Neural cell (in vitro differentiated cells): ENCODE results near the gene FBXO7. TPM values are rescaled to one million over a fixed set of nuclear protein-coding genes. Genes with fewer than 3 reads are reported as not detected.

Experiments
- H2AFZ ChIP-seq: fragments of 200-600, 300-800 bp; sonication (generic), shearing (Covaris generic); 2 replicates; pipeline ENCODE4 v1.6.0; 2014; ENCODE audit warnings: low read depth, mild to moderate bottlenecking, antibody characterized with exemption, low read length, moderate library complexity
- H3F3A ChIP-seq: fragments of 200-600 bp; shearing (Covaris generic); 2 replicates; pipeline ENCODE4 v1.6.1; 2016; ENCODE audit warnings: mild to moderate bottlenecking, moderate library complexity, mixed read lengths, antibody characterized with exemption, low read length; ENCODE audit not compliant: insufficient read depth, poor library complexity, severe bottlenecking
- H3K27ac ChIP-seq: fragments of 200-600, 300-800 bp; sonication (generic), shearing (Covaris generic); 2 replicates; pipeline ENCODE4 v1.5.1; 2014; ENCODE audit warnings: mild to moderate bottlenecking, low read length, moderate library complexity
- H3K27me3 ChIP-seq: fragments of 300-800, 200-600 bp; sonication (generic), shearing (Covaris generic); 2 replicates; pipeline ENCODE4 v1.6.0; 2014; ENCODE audit warnings: mild to moderate bottlenecking, low read depth, low read length, moderate library complexity; ENCODE audit not compliant: insufficient read depth
- H3K36me3 ChIP-seq: fragments of 300-800, 200-600 bp; sonication (generic), shearing (Covaris generic); 2 replicates; pipeline ENCODE4 v1.5.1; 2014; ENCODE audit warnings: mild to moderate bottlenecking, antibody characterized with exemption, low read length, moderate library complexity; ENCODE audit not compliant: insufficient read depth
- H3K4me2 ChIP-seq: fragments of 300-800, 200-600 bp; sonication (generic), shearing (Covaris generic); 2 replicates; pipeline ENCODE4 v1.6.0; 2014; ENCODE audit warnings: mild to moderate bottlenecking, low read length
- H3K4me3 ChIP-seq: fragments of 300-800, 200-600 bp; sonication (generic), shearing (Covaris generic); 2 replicates; pipeline ENCODE4 v1.5.1; 2014; ENCODE audit warnings: mild to moderate bottlenecking, low read length, moderate library complexity
- H3K79me2 ChIP-seq: fragments of 200-600 bp; shearing (Covaris generic); replicated peaks from 2 replicates; pipeline ENCODE4 v1.6.0; 2014; ENCODE audit warnings: mild to moderate bottlenecking, low read length, moderate library complexity; ENCODE audit not compliant: insufficient read depth
- H3K9ac ChIP-seq: fragments of 300-800, 200-600 bp; sonication (generic), shearing (Covaris generic); 2 replicates; pipeline ENCODE4 v1.6.1; 2016; ENCODE audit warnings: mild to moderate bottlenecking, low read length, mixed read lengths
- H3K9me2 ChIP-seq: fragments of 200-600 bp; shearing (Covaris generic); 2 replicates; pipeline ENCODE4 v1.6.1; 2016; ENCODE audit warnings: mild to moderate bottlenecking, low read length, mixed read lengths; ENCODE audit not compliant: insufficient read depth
- H3K9me3 ChIP-seq: fragments of 200-600, 300-800 bp; sonication (generic), shearing (Covaris generic); 2 replicates; pipeline ENCODE4 v1.6.1; 2016; ENCODE audit warnings: mild to moderate bottlenecking, mixed run types, low read length, moderate library complexity, mixed read lengths
- H4K20me1 ChIP-seq: fragments of 200-600 bp; shearing (Covaris generic); 2 replicates; pipeline ENCODE4 v1.6.1; 2016; ENCODE audit warnings: mild to moderate bottlenecking, mixed run types; ENCODE audit not compliant: insufficient read depth
- EP300 ChIP-seq: fragments of 450-650 bp; conservative IDR thresholded peaks from 2 replicates; pipeline ENCODE4 v1.6.1; 2014; ENCODE audit warnings: antibody characterized with exemption, mild to moderate bottlenecking, moderate library complexity; ENCODE audit not compliant: poor library complexity, severe bottlenecking
- EZH2 ChIP-seq: fragments of 200-600, 300-800 bp; shearing (Covaris generic), sonication (generic); IDR thresholded peaks from 2 replicates; pipeline ENCODE4 v1.6.1; 2014; ENCODE audit warnings: antibody characterized with exemption, low read length, borderline replicate concordance, mild to moderate bottlenecking; ENCODE audit not compliant: insufficient read depth, poor library complexity, severe bottlenecking
- MXI1 ChIP-seq: fragments of 450-650 bp; conservative IDR thresholded peaks from 2 replicates; pipeline ENCODE4 v1.6.1; 2014; ENCODE audit warnings: antibody characterized with exemption, mild to moderate bottlenecking; ENCODE audit not compliant: poor library complexity, severe bottlenecking
- POLR2AphosphoS5 ChIP-seq: IDR thresholded peaks from 2 replicates; pipeline ENCODE4 v1.6.1; 2012
- RAD21 ChIP-seq: fragments of 450-650 bp; conservative IDR thresholded peaks from 2 replicates; pipeline ENCODE4 v1.6.1; 2014; ENCODE audit warnings: antibody characterized with exemption, mild to moderate bottlenecking, moderate library complexity
- SMC3 ChIP-seq: fragments of 450-650 bp; conservative IDR thresholded peaks from 2 replicates; pipeline ENCODE4 v1.6.1; 2014; ENCODE audit warnings: antibody characterized with exemption, mild to moderate bottlenecking, moderate library complexity; ENCODE audit not compliant: poor library complexity
- TAF1 ChIP-seq: IDR thresholded peaks from 2 replicates; pipeline ENCODE4 v1.6.1; 2012; ENCODE audit warnings: low read depth
- polyA plus RNA-seq: library from polyadenylated mRNA; depleted of rRNA; stranded (reverse); fragments of >200 nt; gene quantifications from 2 replicates; pipeline ENCODE4 v1.2.3, GENCODE V29; 2014
- TF ChIP-seq, protein P1 (sequence below): IDR thresholded peaks from 2 replicates; pipeline ENCODE4 v1.6.1; 2012; ENCODE audit warnings: borderline replicate concordance
- TF ChIP-seq, protein P2 (sequence below): fragments of 450-650 bp; IDR thresholded peaks from 2 replicates; pipeline ENCODE4 v1.5.1; 2014; ENCODE audit warnings: antibody characterized with exemption, mild to moderate bottlenecking, moderate library complexity; ENCODE audit not compliant: poor library complexity, severe bottlenecking

The FBXO7 gene
- polyA plus RNA-seq, 1 donor from 2014 or later: 51.2 TPM

DNA sequence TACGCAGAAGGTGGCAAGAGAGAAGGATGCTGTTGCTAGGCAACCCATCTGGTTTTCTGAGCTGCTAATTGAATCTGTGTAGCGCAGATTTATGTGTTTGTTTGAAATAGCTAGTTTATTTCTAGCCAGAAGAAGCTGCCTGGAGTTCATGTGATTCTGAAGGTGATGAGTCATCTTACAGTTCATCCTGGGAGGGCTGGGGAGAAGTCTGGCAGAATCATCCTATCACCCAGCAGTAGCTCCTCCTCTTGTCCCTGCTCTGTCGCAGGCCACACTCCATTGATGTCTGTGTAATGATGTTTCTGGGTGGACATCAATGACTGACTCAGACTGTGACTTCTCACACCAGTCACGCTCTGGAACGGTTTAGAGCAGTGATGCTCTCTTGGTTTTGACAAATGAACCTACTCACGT lies 4.8 kb upstream of the FBXO7 start:
- Histone ChIP-seq H3K9ac (no peak overlapping the region), H3K4me3 (peak overlapping the region; percentile 20), H2AFZ (no peak overlapping the region)

DNA sequence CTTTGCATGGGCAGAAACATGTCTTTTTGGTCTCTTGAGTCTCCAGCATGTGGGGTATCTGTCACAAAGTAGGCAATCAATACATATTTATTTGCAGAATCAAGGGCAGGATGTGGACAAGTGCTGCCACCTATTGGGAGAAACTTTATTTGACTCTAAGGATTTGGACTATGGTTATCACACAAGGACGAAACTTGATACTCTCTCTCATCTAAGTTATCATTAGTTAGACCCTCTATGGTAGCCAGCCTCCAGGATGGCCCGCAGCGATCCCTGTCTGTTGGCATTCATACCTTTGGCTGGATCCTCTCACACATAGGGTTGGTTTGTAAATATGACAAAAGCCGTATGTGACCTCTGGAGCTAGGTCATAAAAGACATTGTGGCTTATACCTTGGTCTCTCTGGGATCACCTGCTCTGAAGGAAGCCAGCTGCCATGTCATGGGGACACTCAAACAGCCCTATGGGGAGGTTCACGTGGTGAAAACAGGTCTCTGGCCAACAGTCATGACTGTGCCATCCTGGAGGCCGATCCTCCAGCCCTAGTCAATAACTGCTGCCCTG lies 1.1 kb upstream of the FBXO7 start:
- TF ChIP-seq TAF1: no peak
- peak; percentile 76 for TF ChIP-seq SMC3
- no peak for TF ChIP-seq EP300
- no peak for TF ChIP-seq POLR2AphosphoS5
- TF ChIP-seq, protein P1, sequence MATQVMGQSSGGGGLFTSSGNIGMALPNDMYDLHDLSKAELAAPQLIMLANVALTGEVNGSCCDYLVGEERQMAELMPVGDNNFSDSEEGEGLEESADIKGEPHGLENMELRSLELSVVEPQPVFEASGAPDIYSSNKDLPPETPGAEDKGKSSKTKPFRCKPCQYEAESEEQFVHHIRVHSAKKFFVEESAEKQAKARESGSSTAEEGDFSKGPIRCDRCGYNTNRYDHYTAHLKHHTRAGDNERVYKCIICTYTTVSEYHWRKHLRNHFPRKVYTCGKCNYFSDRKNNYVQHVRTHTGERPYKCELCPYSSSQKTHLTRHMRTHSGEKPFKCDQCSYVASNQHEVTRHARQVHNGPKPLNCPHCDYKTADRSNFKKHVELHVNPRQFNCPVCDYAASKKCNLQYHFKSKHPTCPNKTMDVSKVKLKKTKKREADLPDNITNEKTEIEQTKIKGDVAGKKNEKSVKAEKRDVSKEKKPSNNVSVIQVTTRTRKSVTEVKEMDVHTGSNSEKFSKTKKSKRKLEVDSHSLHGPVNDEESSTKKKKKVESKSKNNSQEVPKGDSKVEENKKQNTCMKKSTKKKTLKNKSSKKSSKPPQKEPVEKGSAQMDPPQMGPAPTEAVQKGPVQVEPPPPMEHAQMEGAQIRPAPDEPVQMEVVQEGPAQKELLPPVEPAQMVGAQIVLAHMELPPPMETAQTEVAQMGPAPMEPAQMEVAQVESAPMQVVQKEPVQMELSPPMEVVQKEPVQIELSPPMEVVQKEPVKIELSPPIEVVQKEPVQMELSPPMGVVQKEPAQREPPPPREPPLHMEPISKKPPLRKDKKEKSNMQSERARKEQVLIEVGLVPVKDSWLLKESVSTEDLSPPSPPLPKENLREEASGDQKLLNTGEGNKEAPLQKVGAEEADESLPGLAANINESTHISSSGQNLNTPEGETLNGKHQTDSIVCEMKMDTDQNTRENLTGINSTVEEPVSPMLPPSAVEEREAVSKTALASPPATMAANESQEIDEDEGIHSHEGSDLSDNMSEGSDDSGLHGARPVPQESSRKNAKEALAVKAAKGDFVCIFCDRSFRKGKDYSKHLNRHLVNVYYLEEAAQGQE: no peak
- no peak for TF ChIP-seq EZH2
- TF ChIP-seq RAD21: peak; percentile 84
- TF ChIP-seq, protein P2, sequence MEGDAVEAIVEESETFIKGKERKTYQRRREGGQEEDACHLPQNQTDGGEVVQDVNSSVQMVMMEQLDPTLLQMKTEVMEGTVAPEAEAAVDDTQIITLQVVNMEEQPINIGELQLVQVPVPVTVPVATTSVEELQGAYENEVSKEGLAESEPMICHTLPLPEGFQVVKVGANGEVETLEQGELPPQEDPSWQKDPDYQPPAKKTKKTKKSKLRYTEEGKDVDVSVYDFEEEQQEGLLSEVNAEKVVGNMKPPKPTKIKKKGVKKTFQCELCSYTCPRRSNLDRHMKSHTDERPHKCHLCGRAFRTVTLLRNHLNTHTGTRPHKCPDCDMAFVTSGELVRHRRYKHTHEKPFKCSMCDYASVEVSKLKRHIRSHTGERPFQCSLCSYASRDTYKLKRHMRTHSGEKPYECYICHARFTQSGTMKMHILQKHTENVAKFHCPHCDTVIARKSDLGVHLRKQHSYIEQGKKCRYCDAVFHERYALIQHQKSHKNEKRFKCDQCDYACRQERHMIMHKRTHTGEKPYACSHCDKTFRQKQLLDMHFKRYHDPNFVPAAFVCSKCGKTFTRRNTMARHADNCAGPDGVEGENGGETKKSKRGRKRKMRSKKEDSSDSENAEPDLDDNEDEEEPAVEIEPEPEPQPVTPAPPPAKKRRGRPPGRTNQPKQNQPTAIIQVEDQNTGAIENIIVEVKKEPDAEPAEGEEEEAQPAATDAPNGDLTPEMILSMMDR: peak; percentile 87
- peak; percentile 26 for TF ChIP-seq MXI1
- Histone ChIP-seq H3K9me2 (no peaks in the 10 kb centered on the region), H3K4me3 (peak overlapping the region; percentile 97), H4K20me1 (no peaks in the 10 kb centered on the region), H3K36me3 (no peaks in the 10 kb centered on the region), H3K4me2 (peak overlapping the region; percentile 46), H3K9me3 (no peaks in the 10 kb centered on the region), H3K27me3 (no peaks in the 10 kb centered on the region), H3F3A (no peaks in the 10 kb centered on the region), H3K9ac (peak overlapping the region; percentile 92), H2AFZ (peak overlapping the region; percentile 92), H3K27ac (peak overlapping the region; percentile 82), H3K79me2 (peaks cover 33% of the 10 kb centered on the region)

More for the DNA sequence above, 4.8 kb upstream of the FBXO7 start:
- H3K79me2 ChIP-seq: no peaks in the 10 kb centered on the region
- H3K4me2 ChIP-seq: no peak overlapping the region
- no peaks in the 10 kb centered on the region for H3F3A ChIP-seq
- no peaks in the 10 kb centered on the region for H3K27me3 ChIP-seq
- H3K36me3 ChIP-seq: no peaks in the 10 kb centered on the region
- no peak for TF ChIP-seq EZH2
- TF ChIP-seq, protein P2: no peak
- TF ChIP-seq TAF1: no peak
- no peak for TF ChIP-seq RAD21
- TF ChIP-seq, protein P1: no peak
- TF ChIP-seq SMC3: no peak
- no peak for TF ChIP-seq MXI1
- TF ChIP-seq POLR2AphosphoS5: no peak
- no peak for TF ChIP-seq EP300
- H3K9me2 ChIP-seq: no peaks in the 10 kb centered on the region
- H3K9me3 ChIP-seq: no peaks in the 10 kb centered on the region
- peak overlapping the region; percentile 23 for H3K27ac ChIP-seq
- no peaks in the 10 kb centered on the region for H4K20me1 ChIP-seq
